ENCODE data around the gene SMPDL3A. TPM values are rescaled to one million over a fixed set of nuclear protein-coding genes. Genes with fewer than 3 reads are reported as not detected.

SMPDL3A gene
- total RNA-seq, 4 donors from 2014 or later = 8.6 to 14.0 (median 10.5) TPM

DNA sequence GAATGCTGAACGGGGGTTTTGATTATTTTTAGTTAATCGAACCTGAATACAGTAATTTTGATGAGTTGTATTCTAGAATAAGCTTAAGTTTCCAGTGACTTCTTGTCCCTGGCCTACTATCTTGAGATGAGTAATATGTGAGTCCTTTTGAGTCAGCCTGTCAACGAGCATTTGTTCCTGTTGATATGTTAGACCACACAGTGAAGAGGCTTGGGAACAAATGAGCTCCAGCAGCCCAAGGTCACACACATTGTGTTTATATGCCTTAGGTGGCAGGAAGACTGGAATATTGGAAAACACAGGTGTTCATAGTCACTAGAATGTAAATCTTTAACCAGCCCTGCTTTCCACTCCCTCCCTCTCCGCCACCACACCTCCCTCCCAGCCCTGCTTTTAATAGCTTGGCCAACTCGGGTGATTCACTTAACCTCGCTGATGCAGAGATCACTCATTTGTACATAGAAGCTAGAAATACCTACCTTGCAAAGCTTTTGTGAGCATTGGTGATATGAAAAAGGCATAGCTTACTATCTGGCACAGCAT is 9.1 kb downstream of the SMPDL3A start:
- Histone ChIP-seq H3K36me3 (peaks cover 0 to 18% (median 0%) of the 10 kb centered on the region in 3 donors), H3K4me3 (no peak overlapping the region), H3K4me1 (no peaks in the 10 kb centered on the region), H3K27me3 (no peaks in the 10 kb centered on the region), H3K9me3 (no peaks in the 10 kb centered on the region), H3K27ac (no peak overlapping the region)
- no peak for TF ChIP-seq CTCF (IDR thresholded peaks at IDR 0.05)
- no peak for TF ChIP-seq POLR2A (IDR thresholded peaks at IDR 0.05)
- TF ChIP-seq EP300 (IDR thresholded peaks at IDR 0.05) = no peak
- DNase-seq (ENCODE audit: low spot score in 2 of 2) = no peak
- WGBS, 2 donors = 76 to 79% methylated on average over 6 of the region's 6 CpGs

DNA sequence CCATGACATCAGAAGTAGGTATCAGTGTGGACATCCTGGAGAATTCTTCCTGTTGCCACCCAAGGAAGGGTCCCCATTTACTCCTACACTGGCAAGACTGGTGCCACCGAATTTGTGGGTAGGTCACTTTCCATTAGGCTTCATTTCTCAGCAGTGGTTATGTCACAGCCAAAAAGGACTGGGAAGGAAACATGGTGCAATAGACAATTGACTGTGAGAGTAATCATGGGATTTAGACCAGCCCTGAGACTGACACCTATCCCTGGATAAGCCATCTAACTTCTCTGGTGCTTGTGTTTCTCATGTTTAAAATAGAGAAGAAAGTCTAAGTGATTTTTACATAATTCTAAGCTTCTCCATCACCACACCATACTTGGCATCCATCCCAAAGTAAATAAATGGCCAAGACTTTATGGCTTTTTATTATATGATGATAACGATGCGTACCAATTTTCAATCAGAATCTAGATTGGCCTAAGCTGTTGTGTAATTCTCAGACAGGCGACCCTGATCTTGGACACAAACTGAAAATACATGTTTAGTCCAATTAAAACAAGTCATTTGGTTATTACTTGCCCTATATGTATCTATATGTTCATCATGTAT is 10.2 kb downstream of the SMPDL3A start:
- WGBS, 2 donors = 93 to 94% methylated on average over 4 of the region's 4 CpGs
- H3K4me3 ChIP-seq = no peak overlapping the region
- no peaks in the 10 kb centered on the region for H3K9me3 ChIP-seq
- no peaks in the 10 kb centered on the region for H3K4me1 ChIP-seq
- H3K36me3 ChIP-seq = peaks cover 0 to 24% (median 0%) of the 10 kb centered on the region in 3 donors
- DNase-seq (ENCODE audit: low spot score in 2 of 2) = no peak
- H3K27me3 ChIP-seq = no peaks in the 10 kb centered on the region
- H3K27ac ChIP-seq = no peak overlapping the region
- TF ChIP-seq EP300 (IDR thresholded peaks at IDR 0.05) (no peak), POLR2A (IDR thresholded peaks at IDR 0.05) (no peak), CTCF (IDR thresholded peaks at IDR 0.05) (no peak)

GRCh38 chr6:122799916-122800686 is 11.0 kb downstream of the SMPDL3A start:
- DNase-seq (ENCODE audit: low spot score in 2 of 2) = no peak
- TF ChIP-seq CTCF (IDR thresholded peaks at IDR 0.05) (no peak), EP300 (IDR thresholded peaks at IDR 0.05) (no peak), POLR2A (IDR thresholded peaks at IDR 0.05) (no peak)

GRCh38 chr6:122800906-122801305 is 11.8 kb downstream of the SMPDL3A start:
- Histone ChIP-seq H3K27ac (no peak overlapping the region), H3K4me3 (no peak overlapping the region), H3K4me1 (no peaks in the 10 kb centered on the region), H3K9me3 (no peaks in the 10 kb centered on the region), H3K27me3 (no peaks in the 10 kb centered on the region), H3K36me3 (peaks cover 0 to 40% (median 0%) of the 10 kb centered on the region in 3 donors)
- WGBS, 2 donors = 83 to 84% methylated on average over 3 of the region's 3 CpGs
- TF ChIP-seq POLR2A (IDR thresholded peaks at IDR 0.05) = no peak
- no peak for TF ChIP-seq EP300 (IDR thresholded peaks at IDR 0.05)
- TF ChIP-seq CTCF (IDR thresholded peaks at IDR 0.05) = no peak
- DNase-seq (ENCODE audit: low spot score in 2 of 2) = no peak

More at GRCh38 chr6:122799916-122800686, 11.0 kb downstream of the SMPDL3A start:
- no peak overlapping the region for H3K4me3 ChIP-seq
- no peaks in the 10 kb centered on the region for H3K9me3 ChIP-seq
- no peaks in the 10 kb centered on the region for H3K4me1 ChIP-seq
- peaks cover 0 to 32% (median 0%) of the 10 kb centered on the region in 3 donors for H3K36me3 ChIP-seq
- 86 to 92% methylated on average over 5 of the region's 5 CpGs for WGBS, 2 donors
- no peak overlapping the region for H3K27ac ChIP-seq
- H3K27me3 ChIP-seq = no peaks in the 10 kb centered on the region

GRCh38 chr6:122801397-122801796 is 12.3 kb downstream of the SMPDL3A start:
- 74 to 86% methylated on average over 1 of the region's 1 CpG for WGBS, 2 donors
- TF ChIP-seq POLR2A (IDR thresholded peaks at IDR 0.05) (no peak), EP300 (IDR thresholded peaks at IDR 0.05) (no peak), CTCF (IDR thresholded peaks at IDR 0.05) (no peak)
- no peak for DNase-seq (ENCODE audit: low spot score in 2 of 2)

More at GRCh38 chr6:122801397-122801796, 12.3 kb downstream of the SMPDL3A start:
- Histone ChIP-seq H3K36me3 (peaks cover 0 to 40% (median 0%) of the 10 kb centered on the region in 3 donors), H3K4me3 (no peak overlapping the region), H3K27me3 (no peaks in the 10 kb centered on the region), H3K4me1 (no peaks in the 10 kb centered on the region), H3K27ac (no peak overlapping the region), H3K9me3 (no peaks in the 10 kb centered on the region)
